WTC11 (cell line): ENCODE results near the gene CMTM6. TPM values are rescaled to one million over a fixed set of nuclear protein-coding genes. Genes with fewer than 3 reads are reported as not detected.
A peak's percentile ranks its signal among the peaks of the same experiment; 100 is the strongest.

Source experiments
- ATAC-seq: fragments of 200-7000 bp; cut with Tn5 transposase; 2 replicates; pipeline ENCODE4 v1.10.0; 2021; ENCODE audit warnings: mild to moderate bottlenecking, moderate library complexity
- Bru-seq: library from RNA; stranded (reverse); fragments of 400-500 nt; gene quantifications from one replicate; lab custom pipeline; 2021; lab: Mats Ljungman, UMichigan
- CTCF ChIA-PET: fragments of 300-600 bp; sonication (Branson Sonifier 250); formaldehyde crosslinking; loops from one replicate; lab custom pipeline; 2021; ENCODE audit warnings: antibody characterized with exemption; lab: Charles Lee
- POLR2A ChIA-PET: fragments of 350-600 bp; sonication (Branson Sonifier 250); formaldehyde crosslinking; loops from one replicate; lab custom pipeline; 2021; ENCODE audit warnings: antibody characterized with exemption; lab: Charles Lee
- DNase-seq: peaks from one replicate; pipeline ENCODE4 v3.0.0; 2021; ENCODE audit warnings: low spot score
- H3K27ac Mint-ChIP-seq: 2 replicates; pipeline ENCODE4 v1.8.0; 2021; ENCODE audit warnings: mixed read lengths
- H3K27me3 Mint-ChIP-seq: 2 replicates; pipeline ENCODE4 v1.8.0; 2021; ENCODE audit warnings: low read depth, mild to moderate bottlenecking, moderate library complexity, mixed read lengths
- H3K36me3 Mint-ChIP-seq: 2 replicates; pipeline ENCODE4 v1.8.0; 2021; ENCODE audit warnings: mixed read lengths
- H3K4me1 Mint-ChIP-seq: 2 replicates; pipeline ENCODE4 v1.8.0; 2022; ENCODE audit warnings: mixed read lengths
- H3K4me3 Mint-ChIP-seq: 2 replicates; pipeline ENCODE4 v1.8.0; 2021; ENCODE audit warnings: mild to moderate bottlenecking, moderate library complexity, mixed read lengths
- H3K9me3 Mint-ChIP-seq: 2 replicates; pipeline ENCODE4 v1.8.0; 2021; ENCODE audit warnings: mixed read lengths
- CREM ChIP-seq: sonication (generic); formaldehyde crosslinking; IDR thresholded peaks from 2 replicates; pipeline ENCODE4 v1.8.1; 2022; ENCODE audit warnings: mild to moderate bottlenecking, missing genetic modification reagents, moderate library complexity
- ELF4 ChIP-seq: sonication (generic); formaldehyde crosslinking; IDR thresholded peaks from 2 replicates; pipeline ENCODE4 v1.8.1; 2022; ENCODE audit warnings: low read depth, mild to moderate bottlenecking, moderate library complexity, missing genetic modification reagents
- ESRRA ChIP-seq: sonication (generic); formaldehyde crosslinking; IDR thresholded peaks from 2 replicates; pipeline ENCODE4 v1.8.1; 2022; ENCODE audit warnings: mild to moderate bottlenecking, missing genetic modification reagents, borderline replicate concordance
- ETV6 ChIP-seq: sonication (generic); formaldehyde crosslinking; IDR thresholded peaks from 2 replicates; pipeline ENCODE4 v1.8.1; 2022; ENCODE audit warnings: mild to moderate bottlenecking, missing genetic modification reagents
- FOXP4 ChIP-seq: sonication (generic); formaldehyde crosslinking; IDR thresholded peaks from 2 replicates; pipeline ENCODE4 v1.8.0; 2022; ENCODE audit warnings: mild to moderate bottlenecking, missing genetic modification reagents
- GABPB1 ChIP-seq: sonication (generic); formaldehyde crosslinking; IDR thresholded peaks from 2 replicates; pipeline ENCODE4 v1.8.1; 2023; ENCODE audit warnings: mild to moderate bottlenecking, missing genetic modification reagents
- SP1 ChIP-seq: sonication (generic); formaldehyde crosslinking; conservative IDR thresholded peaks from 2 replicates; pipeline ENCODE4 v1.8.1; 2022; ENCODE audit warnings: missing genetic modification reagents
- STAT6 ChIP-seq: sonication (generic); formaldehyde crosslinking; conservative IDR thresholded peaks from 2 replicates; pipeline ENCODE4 v1.8.1; 2023; ENCODE audit warnings: mild to moderate bottlenecking, low read depth, missing genetic modification reagents, moderate library complexity
- ZNF121 ChIP-seq: sonication (generic); formaldehyde crosslinking; IDR thresholded peaks from 2 replicates; pipeline ENCODE4 v1.8.0; 2023; ENCODE audit warnings: missing genetic modification reagents
- ZNF263 ChIP-seq: sonication (generic); formaldehyde crosslinking; IDR thresholded peaks from 2 replicates; pipeline ENCODE4 v1.8.1; 2022; ENCODE audit warnings: low read depth, mild to moderate bottlenecking, moderate library complexity, missing genetic modification reagents
- long read RNA-seq, 3 experiments: library from RNA in 1 of 3; library from capped mRNA in 1 of 3; library from polyadenylated mRNA in 1 of 3; unstranded in 2 of 3; stranded (forward) in 1 of 3; transcript quantifications; one replicate each; pipeline ENCODE4 v2.0.0, GENCODE V29; 2021
- total RNA-seq: library from RNA; stranded (reverse); gene quantifications from 3 replicates; pipeline ENCODE4 v1.2.3, GENCODE V29; 2021
- TF ChIP-seq, protein P1 (sequence below): sonication (generic); formaldehyde crosslinking; IDR thresholded peaks from 2 replicates; pipeline ENCODE4 v1.8.1; 2023; ENCODE audit warnings: mild to moderate bottlenecking, moderate library complexity, missing genetic modification reagents
- TF ChIP-seq, protein P2 (sequence below): sonication (generic); formaldehyde crosslinking; IDR thresholded peaks from 2 replicates; pipeline ENCODE4 v1.8.0; 2023; ENCODE audit warnings: missing genetic modification reagents, mild to moderate bottlenecking, borderline replicate concordance

CMTM6 gene, protein sequence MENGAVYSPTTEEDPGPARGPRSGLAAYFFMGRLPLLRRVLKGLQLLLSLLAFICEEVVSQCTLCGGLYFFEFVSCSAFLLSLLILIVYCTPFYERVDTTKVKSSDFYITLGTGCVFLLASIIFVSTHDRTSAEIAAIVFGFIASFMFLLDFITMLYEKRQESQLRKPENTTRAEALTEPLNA
- total RNA-seq: 36.0 to 42.3 TPM (median 39.3 TPM) in 3 replicates
- percentile 83 among the genes with signal in this experiment for Bru-seq, nascent RNA
- long read RNA-seq, experiment 1, transcript CMTM6-201 (4 exons, 3,863 nt): major isoform, 449 of 485 reads
- long read RNA-seq, experiment 1, partial matches to known transcripts: 0 of 485 reads
- long read RNA-seq, experiment 1, other reads (novel, unspliced or antisense): 35 of 485 reads
- long read RNA-seq, experiment 2, transcript CMTM6-201 (4 exons, 3,863 nt): major isoform, 28 of 61 reads
- long read RNA-seq, experiment 2, partial matches to known transcripts: 3 of 61 reads
- long read RNA-seq, experiment 2, other reads (novel, unspliced or antisense): 29 of 61 reads
- long read RNA-seq, experiment 3, transcript CMTM6-201 (4 exons, 3,863 nt): major isoform, 263 of 268 reads
- long read RNA-seq, experiment 3, partial matches to known transcripts: 1 of 268 reads
- long read RNA-seq, experiment 3, other reads (novel, unspliced or antisense): 4 of 268 reads

GRCh38 chr3:32502118-32502945 lies at the start of gene CMTM6:
Gene CMTM6, minus strand, starts transcription at chr3:32502852. Its CDS starts 107 bp downstream, at chr3:32502745.
- CTCF ChIA-PET: interaction anchor here (0.6 to 1.4 kb wide), 4 partner anchors 95 to 442 kb away, joined by 3 read pairs; partner anchors contain the start of gene CNOT10
- peak; percentile 96 for TF ChIP-seq ZNF121
- 0 out of 2 replicates have a peak, but pooled peaks have one; percentile 23 for TF ChIP-seq FOXP4
- TF ChIP-seq, protein P1, sequence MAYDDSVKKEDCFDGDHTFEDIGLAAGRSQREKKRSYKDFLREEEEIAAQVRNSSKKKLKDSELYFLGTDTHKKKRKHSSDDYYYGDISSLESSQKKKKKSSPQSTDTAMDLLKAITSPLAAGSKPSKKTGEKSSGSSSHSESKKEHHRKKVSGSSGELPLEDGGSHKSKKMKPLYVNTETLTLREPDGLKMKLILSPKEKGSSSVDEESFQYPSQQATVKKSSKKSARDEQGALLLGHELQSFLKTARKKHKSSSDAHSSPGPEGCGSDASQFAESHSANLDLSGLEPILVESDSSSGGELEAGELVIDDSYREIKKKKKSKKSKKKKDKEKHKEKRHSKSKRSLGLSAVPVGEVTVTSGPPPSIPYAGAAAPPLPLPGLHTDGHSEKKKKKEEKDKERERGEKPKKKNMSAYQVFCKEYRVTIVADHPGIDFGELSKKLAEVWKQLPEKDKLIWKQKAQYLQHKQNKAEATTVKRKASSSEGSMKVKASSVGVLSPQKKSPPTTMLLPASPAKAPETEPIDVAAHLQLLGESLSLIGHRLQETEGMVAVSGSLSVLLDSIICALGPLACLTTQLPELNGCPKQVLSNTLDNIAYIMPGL (CRISPR knock-in tag): peak; percentile 73; the same call in 1 of the 2 replicates
- no peak for TF ChIP-seq ELF4 (CRISPR knock-in tag)
- TF ChIP-seq STAT6 (CRISPR knock-in tag): no peak
- TF ChIP-seq ESRRA (CRISPR knock-in tag): no peak
- peak; percentile 29; the same call in 1 of the 2 replicates for TF ChIP-seq ZNF263 (CRISPR knock-in tag)
- TF ChIP-seq, protein P2, sequence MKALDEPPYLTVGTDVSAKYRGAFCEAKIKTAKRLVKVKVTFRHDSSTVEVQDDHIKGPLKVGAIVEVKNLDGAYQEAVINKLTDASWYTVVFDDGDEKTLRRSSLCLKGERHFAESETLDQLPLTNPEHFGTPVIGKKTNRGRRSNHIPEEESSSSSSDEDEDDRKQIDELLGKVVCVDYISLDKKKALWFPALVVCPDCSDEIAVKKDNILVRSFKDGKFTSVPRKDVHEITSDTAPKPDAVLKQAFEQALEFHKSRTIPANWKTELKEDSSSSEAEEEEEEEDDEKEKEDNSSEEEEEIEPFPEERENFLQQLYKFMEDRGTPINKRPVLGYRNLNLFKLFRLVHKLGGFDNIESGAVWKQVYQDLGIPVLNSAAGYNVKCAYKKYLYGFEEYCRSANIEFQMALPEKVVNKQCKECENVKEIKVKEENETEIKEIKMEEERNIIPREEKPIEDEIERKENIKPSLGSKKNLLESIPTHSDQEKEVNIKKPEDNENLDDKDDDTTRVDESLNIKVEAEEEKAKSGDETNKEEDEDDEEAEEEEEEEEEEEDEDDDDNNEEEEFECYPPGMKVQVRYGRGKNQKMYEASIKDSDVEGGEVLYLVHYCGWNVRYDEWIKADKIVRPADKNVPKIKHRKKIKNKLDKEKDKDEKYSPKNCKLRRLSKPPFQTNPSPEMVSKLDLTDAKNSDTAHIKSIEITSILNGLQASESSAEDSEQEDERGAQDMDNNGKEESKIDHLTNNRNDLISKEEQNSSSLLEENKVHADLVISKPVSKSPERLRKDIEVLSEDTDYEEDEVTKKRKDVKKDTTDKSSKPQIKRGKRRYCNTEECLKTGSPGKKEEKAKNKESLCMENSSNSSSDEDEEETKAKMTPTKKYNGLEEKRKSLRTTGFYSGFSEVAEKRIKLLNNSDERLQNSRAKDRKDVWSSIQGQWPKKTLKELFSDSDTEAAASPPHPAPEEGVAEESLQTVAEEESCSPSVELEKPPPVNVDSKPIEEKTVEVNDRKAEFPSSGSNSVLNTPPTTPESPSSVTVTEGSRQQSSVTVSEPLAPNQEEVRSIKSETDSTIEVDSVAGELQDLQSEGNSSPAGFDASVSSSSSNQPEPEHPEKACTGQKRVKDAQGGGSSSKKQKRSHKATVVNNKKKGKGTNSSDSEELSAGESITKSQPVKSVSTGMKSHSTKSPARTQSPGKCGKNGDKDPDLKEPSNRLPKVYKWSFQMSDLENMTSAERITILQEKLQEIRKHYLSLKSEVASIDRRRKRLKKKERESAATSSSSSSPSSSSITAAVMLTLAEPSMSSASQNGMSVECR (CRISPR knock-in tag): peak; percentile 28; the same call in 1 of the 2 replicates
- TF ChIP-seq GABPB1: 0 out of 2 replicates have a peak, but pooled peaks have one; percentile 6
- peak; percentile 39; the same call in 1 of the 2 replicates for TF ChIP-seq CREM (CRISPR knock-in tag)
- TF ChIP-seq ETV6 (CRISPR knock-in tag): peak; percentile 53; the same call in 1 of the 2 replicates
- TF ChIP-seq SP1: 0 out of 2 replicates have a peak, but pooled peaks have one; percentile 24
- TF ChIP-seq, all 79 proteins: peak for 9
- ATAC-seq: peak; percentile 84
- POLR2A ChIA-PET: interaction anchor here (0.6 to 0.9 kb wide), 2 partner anchors 14 to 141 kb away, joined by 3 to 4 read pairs; no protein-coding TSS in a partner anchor
- H3K27ac Mint-ChIP-seq: peak within 1 kb of the TSS; percentile 97
- no peaks in the 10 kb centered on the region for H3K27me3 Mint-ChIP-seq
- H3K9me3 Mint-ChIP-seq: peaks cover 3% of the 10 kb centered on the region; the same call in 1 of the 2 replicates
- 0 out of 2 replicates have a peak, but pooled peaks cover 3% of the 10 kb centered on the region for H3K36me3 Mint-ChIP-seq
- H3K4me1 Mint-ChIP-seq: peaks cover 32% of the 10 kb centered on the region
- DNase-seq: peak; percentile 77
- peak within 1 kb of the TSS; percentile 98 for H3K4me3 Mint-ChIP-seq
